ENCODE measurements around the gene CDR2L.

GRCh38 chr17:75003070-75003956 lies 15.9 kb downstream of the CDR2L start:
- no peak for TF ChIP-seq TAF1 (IDR thresholded peaks at IDR 0.05; ENCODE audit: borderline replicate concordance, insufficient read depth, low read length)
- TF ChIP-seq FOXP2 (optimal IDR thresholded peaks at IDR 0.05; ENCODE audit: borderline replicate concordance, extremely low read depth, extremely low read length, insufficient read depth): no peak
- no peak for TF ChIP-seq POLR2AphosphoS5 (IDR thresholded peaks at IDR 0.05; ENCODE audit: low read depth, low read length)
- TF ChIP-seq SIN3A (IDR thresholded peaks at IDR 0.05; ENCODE audit: borderline replicate concordance, insufficient read depth, low read length): no peak
- no peak for TF ChIP-seq REST (IDR thresholded peaks at IDR 0.05; ENCODE audit: insufficient read depth in 1 of 2, low read depth in 2 of 2, low read length in 2 of 2)

Measured in PFSK-1 (cell line).